ENCODE data around the gene B4GAT1.

GRCh38 chr11:66373265-66373664, 25.8 kb upstream of the B4GAT1 start:
- TF ChIP-seq CTCF (IDR thresholded peaks at IDR 0.05; ENCODE audit: low read length) (no peak), EZH2 (IDR thresholded peaks at IDR 0.05; ENCODE audit: borderline replicate concordance, low read length) (no peak)
